Testis (tissue), 3 donors: ENCODE data around the gene SYTL4. TPM values are rescaled to one million over a fixed set of nuclear protein-coding genes. Genes with fewer than 3 reads are reported as not detected.

Experiments
- DNase-seq: peaks from one replicate; pipeline ENCODE4 v3.0.0-alpha.2; 2019
- H3K27ac ChIP-seq, 2 donors: fragments of 200-600 bp; sonication (generic); one replicate each; pipeline ENCODE4 v1.5.1; 2019
- H3K27me3 ChIP-seq: fragments of 200-600 bp; sonication (generic); one replicate; pipeline ENCODE4 v1.5.1; 2019
- H3K36me3 ChIP-seq: fragments of 200-600 bp; sonication (generic); one replicate; pipeline ENCODE4 v1.5.1; 2017; ENCODE audit warnings: low read depth; ENCODE audit errors: missing control alignments
- H3K4me1 ChIP-seq: fragments of 200-600 bp; sonication (generic); one replicate; pipeline ENCODE4 v1.5.1; 2019
- H3K4me3 ChIP-seq, 2 donors: fragments of 200-600 bp; sonication (generic); one replicate each; pipeline ENCODE4 v1.5.1; 2017 to 2019
- H3K9me3 ChIP-seq: fragments of 200-600 bp; sonication (generic); one replicate; pipeline ENCODE4 v1.5.1; 2017
- POLR2A ChIP-seq: fragments of 450-650 bp; IDR thresholded peaks from one replicate; pipeline ENCODE4 v1.6.1; 2017; ENCODE audit warnings: antibody characterized with exemption, mild to moderate bottlenecking, moderate library complexity
- WGBS, 2 donors: methylation state at CpG; one replicate each; pipeline ENCODE4 v1.1.5; 2018; 5-methylcytosine and 5-hydroxymethylcytosine counted together
- intact Hi-C: fragments of 100-400 bp; cut with DNase I; formaldehyde crosslinking; loops from one replicate; pipeline ENCODE4 v1.15.1; 2023; ENCODE audit warnings: low total_unique reads
- polyA plus RNA-seq: library from polyadenylated mRNA; stranded (reverse); fragments of 350-450 nt; fragmentation: Illumina TruSeq; extraction: RNeasy Lipid Tissue Mini Kit (QIAGEN cat#74804); gene quantifications from one replicate; pipeline ENCODE4 v1.2.3, GENCODE V29; 2014; ENCODE audit warnings: low read depth, low replicate concordance; ENCODE audit not compliant: insufficient read depth
- total RNA-seq, 2 donors: library from RNA; depleted of rRNA; stranded (reverse); fragments of >200 nt; gene quantifications; one replicate each; pipeline ENCODE4 v1.2.3, GENCODE V29; 2016
- TF ChIP-seq, protein P1 (sequence below), 3 experiments: fragments of 450-650 bp in 2 of 3; fragments of 200-600 bp in 1 of 3; sonication (generic) in 1 of 3; IDR thresholded peaks; one replicate each; pipeline ENCODE4 v1.5.1; 2016 to 2019; ENCODE audit warnings: antibody characterized with exemption in 3 of 3, mild to moderate bottlenecking in 2 of 3, moderate library complexity in 1 of 3

Gene SYTL4
- total and polyA plus RNA-seq, 3 donors from 2014 or later: 26.3 to 64.7 (median 51.4) TPM

DNA sequence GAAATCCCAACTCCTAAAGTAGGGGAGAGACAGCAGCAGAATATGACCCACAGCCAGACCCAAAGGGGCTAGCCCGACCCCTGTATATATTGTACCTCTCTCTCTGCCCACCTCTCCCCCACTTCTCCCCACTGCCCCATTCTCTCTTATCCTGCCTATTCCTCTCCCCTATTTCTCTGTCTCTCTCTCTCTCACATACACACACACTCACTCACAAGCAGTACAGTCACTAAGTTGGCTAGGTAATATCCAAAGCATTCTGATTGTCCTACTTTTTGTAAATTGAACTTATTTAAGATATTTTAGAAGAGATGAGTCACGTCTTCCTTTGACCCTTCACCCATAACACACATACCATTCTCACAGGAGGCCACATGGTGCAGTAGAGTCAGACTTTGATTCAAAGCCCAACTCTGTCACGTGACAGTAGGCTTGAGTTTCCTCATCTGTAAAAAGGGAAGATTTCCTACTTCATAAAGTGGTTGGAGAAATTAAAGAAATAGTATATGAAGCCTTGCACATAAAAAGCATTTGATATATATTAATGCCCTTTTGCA lies 58.4 kb downstream of the SYTL4 start:
- no peak for DNase-seq
- no peak for TF ChIP-seq POLR2A
- TF ChIP-seq, protein P1, sequence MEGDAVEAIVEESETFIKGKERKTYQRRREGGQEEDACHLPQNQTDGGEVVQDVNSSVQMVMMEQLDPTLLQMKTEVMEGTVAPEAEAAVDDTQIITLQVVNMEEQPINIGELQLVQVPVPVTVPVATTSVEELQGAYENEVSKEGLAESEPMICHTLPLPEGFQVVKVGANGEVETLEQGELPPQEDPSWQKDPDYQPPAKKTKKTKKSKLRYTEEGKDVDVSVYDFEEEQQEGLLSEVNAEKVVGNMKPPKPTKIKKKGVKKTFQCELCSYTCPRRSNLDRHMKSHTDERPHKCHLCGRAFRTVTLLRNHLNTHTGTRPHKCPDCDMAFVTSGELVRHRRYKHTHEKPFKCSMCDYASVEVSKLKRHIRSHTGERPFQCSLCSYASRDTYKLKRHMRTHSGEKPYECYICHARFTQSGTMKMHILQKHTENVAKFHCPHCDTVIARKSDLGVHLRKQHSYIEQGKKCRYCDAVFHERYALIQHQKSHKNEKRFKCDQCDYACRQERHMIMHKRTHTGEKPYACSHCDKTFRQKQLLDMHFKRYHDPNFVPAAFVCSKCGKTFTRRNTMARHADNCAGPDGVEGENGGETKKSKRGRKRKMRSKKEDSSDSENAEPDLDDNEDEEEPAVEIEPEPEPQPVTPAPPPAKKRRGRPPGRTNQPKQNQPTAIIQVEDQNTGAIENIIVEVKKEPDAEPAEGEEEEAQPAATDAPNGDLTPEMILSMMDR (IDR thresholded peaks at IDR 0.05): no peak
- H3K4me1 ChIP-seq: no peaks in the 10 kb centered on the region
- no peaks in the 10 kb centered on the region for H3K36me3 ChIP-seq
- no peak overlapping the region for H3K4me3 ChIP-seq
- H3K27me3 ChIP-seq: no peaks in the 10 kb centered on the region
- H3K9me3 ChIP-seq: no peaks in the 10 kb centered on the region
- 44 to 88% methylated on average over 3 of the region's 3 CpGs for WGBS, 2 donors
- intact Hi-C loops: no loop called here
- H3K27ac ChIP-seq: no peak overlapping the region

DNA sequence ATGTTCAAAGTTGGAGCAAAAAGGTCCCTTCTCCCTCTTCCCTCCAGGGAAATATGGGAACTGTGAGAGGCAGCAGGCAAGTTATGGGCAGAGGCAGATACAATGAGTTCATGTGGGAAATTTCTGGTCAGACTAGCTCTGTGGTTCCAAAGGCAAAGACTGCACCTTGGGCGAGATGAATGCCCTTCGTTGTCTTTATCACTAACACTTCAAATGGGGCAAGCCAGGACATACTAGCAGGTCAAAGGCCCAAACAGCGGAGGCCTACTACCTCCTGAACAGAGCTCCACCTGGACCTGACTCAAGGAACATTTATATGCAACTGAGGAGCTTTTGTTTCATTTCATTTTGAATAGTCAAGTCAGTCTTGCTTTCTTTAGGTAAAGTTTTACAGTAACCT lies 59.0 kb downstream of the SYTL4 start:
- Histone ChIP-seq H3K4me1 (no peaks in the 10 kb centered on the region), H3K27me3 (no peaks in the 10 kb centered on the region), H3K27ac (no peak overlapping the region), H3K4me3 (no peak overlapping the region), H3K9me3 (no peaks in the 10 kb centered on the region), H3K36me3 (no peaks in the 10 kb centered on the region)
- WGBS, 2 donors: 79 to 81% methylated on average over 2 to 3 of the region's 3 CpGs
- DNase-seq: no peak
- TF ChIP-seq, protein P1 (IDR thresholded peaks at IDR 0.05): no peak
- no peak for TF ChIP-seq POLR2A
- intact Hi-C loops: no loop called here

DNA sequence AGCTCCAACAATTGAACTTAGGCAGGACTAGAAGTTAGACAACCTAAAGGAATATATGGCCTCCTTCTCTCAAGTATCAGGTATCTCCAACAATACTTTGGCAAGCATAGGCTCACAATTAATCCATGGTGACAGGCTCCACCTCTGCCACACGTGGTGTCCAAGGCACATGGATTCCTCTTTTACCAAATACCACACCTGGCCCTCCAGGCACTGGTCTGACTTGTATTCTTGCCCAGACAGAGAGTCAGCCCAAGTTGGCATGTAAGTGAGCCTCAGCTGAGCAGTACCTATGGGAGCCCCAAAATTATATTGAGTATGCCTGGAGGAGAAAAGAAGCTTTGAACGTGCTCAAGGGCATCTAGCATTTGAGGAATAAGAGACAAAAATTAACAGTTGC lies 68.3 kb downstream of the SYTL4 start:
- Histone ChIP-seq H3K36me3 (no peaks in the 10 kb centered on the region), H3K27me3 (no peaks in the 10 kb centered on the region), H3K27ac (no peak overlapping the region), H3K9me3 (no peaks in the 10 kb centered on the region), H3K4me3 (no peak overlapping the region), H3K4me1 (no peaks in the 10 kb centered on the region)
- 70 to 75% methylated on average over 1 to 2 of the region's 2 CpGs for WGBS, 2 donors
- TF ChIP-seq POLR2A: no peak
- TF ChIP-seq, protein P1 (IDR thresholded peaks at IDR 0.05): no peak
- intact Hi-C loops: no loop called here
- DNase-seq: no peak

DNA sequence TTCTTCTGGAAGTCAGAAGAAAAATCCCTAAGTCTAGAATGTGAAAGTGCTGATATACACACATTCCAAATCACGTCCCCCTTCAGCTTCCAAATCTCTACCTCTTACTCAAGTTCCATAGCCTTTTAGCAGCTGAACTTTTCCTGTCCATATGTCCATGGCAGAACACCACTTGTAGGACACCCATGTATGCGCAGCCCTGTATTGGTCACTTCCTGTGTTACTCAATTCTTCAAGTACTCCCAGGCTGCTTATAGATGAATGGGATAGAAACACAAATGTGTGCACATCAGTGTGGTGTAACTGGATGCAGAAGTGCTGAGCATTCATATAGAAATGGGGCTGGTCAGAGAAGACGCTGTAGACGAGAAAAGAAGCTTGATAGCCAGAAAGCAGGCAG lies 69.1 kb downstream of the SYTL4 start:
- H3K4me1 ChIP-seq: no peaks in the 10 kb centered on the region
- intact Hi-C loops: no loop called here
- DNase-seq: no peak
- 80 to 90% methylated on average over 3 to 4 of the region's 4 CpGs for WGBS, 2 donors
- H3K36me3 ChIP-seq: no peaks in the 10 kb centered on the region
- no peaks in the 10 kb centered on the region for H3K9me3 ChIP-seq
- H3K27me3 ChIP-seq: no peaks in the 10 kb centered on the region
- TF ChIP-seq, protein P1 (IDR thresholded peaks at IDR 0.05): no peak
- TF ChIP-seq POLR2A: no peak
- H3K4me3 ChIP-seq: no peak overlapping the region
- no peak overlapping the region for H3K27ac ChIP-seq

DNA sequence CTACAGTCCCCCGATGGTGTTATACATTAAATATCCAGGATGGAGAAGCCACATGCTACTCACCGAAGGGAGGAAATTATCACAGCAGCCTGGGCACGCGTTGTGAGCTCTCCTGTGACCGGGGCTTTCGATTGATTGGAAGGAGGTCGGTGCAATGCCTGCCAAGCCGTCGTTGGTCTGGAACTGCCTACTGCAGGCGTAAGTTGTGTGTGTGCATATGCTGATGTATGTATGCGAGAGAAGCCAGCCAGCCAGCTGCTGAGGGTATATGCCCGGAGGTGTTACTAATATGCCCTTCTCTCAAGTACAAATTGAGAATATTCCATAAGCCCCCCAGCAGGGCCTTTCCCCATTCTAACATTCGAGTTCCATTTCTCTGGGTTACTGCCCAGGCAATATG lies 69.8 kb downstream of the SYTL4 start:
- no peak overlapping the region for H3K27ac ChIP-seq

More for the DNA sequence above, 69.8 kb downstream of the SYTL4 start:
- no peaks in the 10 kb centered on the region for H3K27me3 ChIP-seq
- intact Hi-C loops: no loop called here
- TF ChIP-seq, protein P1 (IDR thresholded peaks at IDR 0.05): no peak
- no peak for TF ChIP-seq POLR2A
- no peaks in the 10 kb centered on the region for H3K36me3 ChIP-seq
- WGBS, 2 donors: 81 to 86% methylated on average over 13 of the region's 13 CpGs
- no peak overlapping the region for H3K4me3 ChIP-seq
- no peaks in the 10 kb centered on the region for H3K4me1 ChIP-seq
- no peak for DNase-seq
- H3K9me3 ChIP-seq: no peaks in the 10 kb centered on the region
